Stimulated activated CD4-positive, alpha-beta T cell treated with anti-CD3 and anti-CD28 coated beads, Interleukin-4, amount 100 ng/mL, for 1 hour (primary cell): ENCODE data around the gene RERE.

ENCODE experiments used
- DNase-seq: peaks from one replicate; pipeline ENCODE4 v3.0.0-alpha.2; 2020

RERE gene

GRCh38 chr1:8370046-8370881 lies 447.2 kb downstream of the RERE start:
- no peak for DNase-seq

- DNase-seq: no peak
Measured at GRCh38 chr1:8368956-8369639, 448.3 kb downstream of the RERE start.

GRCh38 chr1:8367571-8368194 lies 449.8 kb downstream of the RERE start:
- no peak for DNase-seq

- no peak for DNase-seq
Measured at GRCh38 chr1:8365661-8366362, 451.6 kb downstream of the RERE start.

GRCh38 chr1:8364528-8365442 lies 452.7 kb downstream of the RERE start:
- DNase-seq: no peak

- DNase-seq: no peak
Measured at GRCh38 chr1:8363767-8364301, 453.6 kb downstream of the RERE start.

GRCh38 chr1:8363186-8363766 lies 454.2 kb downstream of the RERE start:
- no peak for DNase-seq

- no peak for DNase-seq
Measured at GRCh38 chr1:8362701-8363101, 454.7 kb downstream of the RERE start.

- DNase-seq: no peak
Measured at GRCh38 chr1:8361198-8361849, 456.1 kb downstream of the RERE start.

GRCh38 chr1:8360493-8361197 lies 456.8 kb downstream of the RERE start:
- no peak for DNase-seq

- DNase-seq: no peak
Measured at GRCh38 chr1:8359617-8360481, 457.6 kb downstream of the RERE start.

- no peak for DNase-seq
Measured at GRCh38 chr1:8358897-8359616, 458.4 kb downstream of the RERE start.

GRCh38 chr1:8358241-8358896 lies 459.1 kb downstream of the RERE start:
- DNase-seq: no peak

GRCh38 chr1:8357329-8358101 lies 459.9 kb downstream of the RERE start:
- DNase-seq: no peak

GRCh38 chr1:8356256-8357209 lies 460.9 kb downstream of the RERE start:
- DNase-seq: no peak
